WTC11 (cell line): ENCODE results near the gene STUB1. TPM values are rescaled to one million over a fixed set of nuclear protein-coding genes. Genes with fewer than 3 reads are reported as not detected.

ENCODE experiments used
- ATAC-seq: fragments of 200-7000 bp; cut with Tn5 transposase; 2 replicates; pipeline ENCODE4 v1.10.0; 2021; ENCODE audit warnings: mild to moderate bottlenecking, moderate library complexity
- CTCF ChIA-PET: fragments of 300-600 bp; sonication (Branson Sonifier 250); formaldehyde crosslinking; loops from one replicate; lab custom pipeline; 2021; ENCODE audit warnings: antibody characterized with exemption; lab: Charles Lee
- POLR2A ChIA-PET: fragments of 350-600 bp; sonication (Branson Sonifier 250); formaldehyde crosslinking; loops from one replicate; lab custom pipeline; 2021; ENCODE audit warnings: antibody characterized with exemption; lab: Charles Lee
- DNase-seq: peaks from one replicate; pipeline ENCODE4 v3.0.0; 2021; ENCODE audit warnings: low spot score
- H3K27ac Mint-ChIP-seq: 2 replicates; pipeline ENCODE4 v1.8.0; 2021; ENCODE audit warnings: mixed read lengths
- H3K27me3 Mint-ChIP-seq: 2 replicates; pipeline ENCODE4 v1.8.0; 2021; ENCODE audit warnings: low read depth, mild to moderate bottlenecking, moderate library complexity, mixed read lengths
- H3K36me3 Mint-ChIP-seq: 2 replicates; pipeline ENCODE4 v1.8.0; 2021; ENCODE audit warnings: mixed read lengths
- H3K4me1 Mint-ChIP-seq: 2 replicates; pipeline ENCODE4 v1.8.0; 2022; ENCODE audit warnings: mixed read lengths
- H3K4me3 Mint-ChIP-seq: 2 replicates; pipeline ENCODE4 v1.8.0; 2021; ENCODE audit warnings: mild to moderate bottlenecking, moderate library complexity, mixed read lengths
- H3K9me3 Mint-ChIP-seq: 2 replicates; pipeline ENCODE4 v1.8.0; 2021; ENCODE audit warnings: mixed read lengths
- CBFB ChIP-seq: sonication (generic); formaldehyde crosslinking; IDR thresholded peaks from 2 replicates; pipeline ENCODE4 v1.8.1; 2022; ENCODE audit warnings: mild to moderate bottlenecking, low read depth, missing genetic modification reagents
- GTF2I ChIP-seq: fragments of 250-450 bp; sonication (Bioruptor Pico); conservative IDR thresholded peaks from 2 replicates; pipeline ENCODE4 v1.4.0; 2021; ENCODE audit warnings: mild to moderate bottlenecking
- SOX15 ChIP-seq: fragments of 250-450 bp; sonication (Bioruptor Pico); IDR thresholded peaks from 2 replicates; pipeline ENCODE4 v1.9.0; 2021; ENCODE audit warnings: mild to moderate bottlenecking
- ZNF121 ChIP-seq: sonication (generic); formaldehyde crosslinking; IDR thresholded peaks from 2 replicates; pipeline ENCODE4 v1.8.0; 2023; ENCODE audit warnings: missing genetic modification reagents
- ZNF219 ChIP-seq: sonication (generic); formaldehyde crosslinking; IDR thresholded peaks from 2 replicates; pipeline ENCODE4 v1.8.0; 2023; ENCODE audit warnings: missing genetic modification reagents, mild to moderate bottlenecking, borderline replicate concordance
- ZNF317 ChIP-seq: sonication (generic); formaldehyde crosslinking; IDR thresholded peaks from 2 replicates; pipeline ENCODE4 v1.8.1; 2023; ENCODE audit warnings: low read depth, mild to moderate bottlenecking, moderate library complexity, missing genetic modification reagents, borderline replicate concordance
- ZNF423 ChIP-seq: fragments of 250-450 bp; sonication (Bioruptor Pico); IDR thresholded peaks from 2 replicates; pipeline ENCODE4 v2.1.2; 2022; ENCODE audit warnings: mild to moderate bottlenecking, moderate library complexity
- ZNF671 ChIP-seq: fragments of 250-450 bp; sonication (Bioruptor Pico); IDR thresholded peaks from 2 replicates; pipeline ENCODE4 v1.8.0; 2021; ENCODE audit warnings: mild to moderate bottlenecking
- total RNA-seq: library from RNA; stranded (reverse); gene quantifications from 3 replicates; pipeline ENCODE4 v1.2.3, GENCODE V29; 2021
- TF ChIP-seq, protein P1 (sequence below): sonication (generic); formaldehyde crosslinking; IDR thresholded peaks from 2 replicates; pipeline ENCODE4 v1.8.1; 2023; ENCODE audit warnings: mild to moderate bottlenecking, missing genetic modification reagents, moderate library complexity
- TF ChIP-seq, protein P2 (sequence below): sonication (generic); formaldehyde crosslinking; IDR thresholded peaks from 2 replicates; pipeline ENCODE4 v1.8.0; 2022; ENCODE audit warnings: missing genetic modification reagents
- TF ChIP-seq, protein P3 (sequence below): fragments of 250-450 bp; sonication (Bioruptor Pico); IDR thresholded peaks from 2 replicates; pipeline ENCODE4 v1.8.0; 2021; ENCODE audit warnings: mild to moderate bottlenecking
- TF ChIP-seq, protein P4 (sequence below): sonication (generic); formaldehyde crosslinking; IDR thresholded peaks from 2 replicates; pipeline ENCODE4 v1.8.0; 2022; ENCODE audit warnings: mild to moderate bottlenecking, missing genetic modification reagents
- TF ChIP-seq, protein P5 (sequence below): sonication (generic); formaldehyde crosslinking; IDR thresholded peaks from 2 replicates; pipeline ENCODE4 v1.8.1; 2023; ENCODE audit warnings: mild to moderate bottlenecking, missing genetic modification reagents, borderline replicate concordance
- TF ChIP-seq, protein P6 (sequence below): fragments of 250-450 bp; sonication (Bioruptor Pico); IDR thresholded peaks from 2 replicates; pipeline ENCODE4 v1.9.0; 2021; ENCODE audit warnings: mild to moderate bottlenecking
- TF ChIP-seq, protein P7 (sequence below): sonication (generic); formaldehyde crosslinking; IDR thresholded peaks from 2 replicates; pipeline ENCODE4 v1.8.0; 2023; ENCODE audit warnings: mild to moderate bottlenecking, missing genetic modification reagents
- TF ChIP-seq, protein P8 (sequence below): sonication (generic); formaldehyde crosslinking; IDR thresholded peaks from 2 replicates; pipeline ENCODE4 v1.8.1; 2023; ENCODE audit warnings: mild to moderate bottlenecking, moderate library complexity, missing genetic modification reagents

STUB1 gene
- total RNA-seq, 1 experiment from 2014 or later: 88.2 TPM

DNA sequence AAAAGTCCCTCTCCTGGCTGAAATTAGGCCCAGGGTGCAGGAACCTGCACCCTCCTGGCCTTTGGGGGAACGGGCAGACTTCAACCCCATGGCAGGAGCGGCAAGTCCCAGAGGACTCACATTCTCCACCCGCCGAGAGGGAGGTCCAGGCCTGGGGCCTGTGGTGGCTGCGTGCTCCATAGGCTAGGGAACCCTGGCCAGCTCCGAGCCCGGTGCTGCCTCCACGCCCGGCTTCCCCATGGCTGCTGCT, 45.9 kb downstream of the STUB1 start:
- TF ChIP-seq, protein P1, sequence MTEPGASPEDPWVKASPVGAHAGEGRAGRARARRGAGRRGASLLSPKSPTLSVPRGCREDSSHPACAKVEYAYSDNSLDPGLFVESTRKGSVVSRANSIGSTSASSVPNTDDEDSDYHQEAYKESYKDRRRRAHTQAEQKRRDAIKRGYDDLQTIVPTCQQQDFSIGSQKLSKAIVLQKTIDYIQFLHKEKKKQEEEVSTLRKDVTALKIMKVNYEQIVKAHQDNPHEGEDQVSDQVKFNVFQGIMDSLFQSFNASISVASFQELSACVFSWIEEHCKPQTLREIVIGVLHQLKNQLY (CRISPR knock-in tag): no peak
- TF ChIP-seq, protein P2, sequence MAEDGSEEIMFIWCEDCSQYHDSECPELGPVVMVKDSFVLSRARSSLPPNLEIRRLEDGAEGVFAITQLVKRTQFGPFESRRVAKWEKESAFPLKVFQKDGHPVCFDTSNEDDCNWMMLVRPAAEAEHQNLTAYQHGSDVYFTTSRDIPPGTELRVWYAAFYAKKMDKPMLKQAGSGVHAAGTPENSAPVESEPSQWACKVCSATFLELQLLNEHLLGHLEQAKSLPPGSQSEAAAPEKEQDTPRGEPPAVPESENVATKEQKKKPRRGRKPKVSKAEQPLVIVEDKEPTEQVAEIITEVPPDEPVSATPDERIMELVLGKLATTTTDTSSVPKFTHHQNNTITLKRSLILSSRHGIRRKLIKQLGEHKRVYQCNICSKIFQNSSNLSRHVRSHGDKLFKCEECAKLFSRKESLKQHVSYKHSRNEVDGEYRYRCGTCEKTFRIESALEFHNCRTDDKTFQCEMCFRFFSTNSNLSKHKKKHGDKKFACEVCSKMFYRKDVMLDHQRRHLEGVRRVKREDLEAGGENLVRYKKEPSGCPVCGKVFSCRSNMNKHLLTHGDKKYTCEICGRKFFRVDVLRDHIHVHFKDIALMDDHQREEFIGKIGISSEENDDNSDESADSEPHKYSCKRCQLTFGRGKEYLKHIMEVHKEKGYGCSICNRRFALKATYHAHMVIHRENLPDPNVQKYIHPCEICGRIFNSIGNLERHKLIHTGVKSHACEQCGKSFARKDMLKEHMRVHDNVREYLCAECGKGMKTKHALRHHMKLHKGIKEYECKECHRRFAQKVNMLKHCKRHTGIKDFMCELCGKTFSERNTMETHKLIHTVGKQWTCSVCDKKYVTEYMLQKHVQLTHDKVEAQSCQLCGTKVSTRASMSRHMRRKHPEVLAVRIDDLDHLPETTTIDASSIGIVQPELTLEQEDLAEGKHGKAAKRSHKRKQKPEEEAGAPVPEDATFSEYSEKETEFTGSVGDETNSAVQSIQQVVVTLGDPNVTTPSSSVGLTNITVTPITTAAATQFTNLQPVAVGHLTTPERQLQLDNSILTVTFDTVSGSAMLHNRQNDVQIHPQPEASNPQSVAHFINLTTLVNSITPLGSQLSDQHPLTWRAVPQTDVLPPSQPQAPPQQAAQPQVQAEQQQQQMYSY (CRISPR knock-in tag): no peak
- TF ChIP-seq, protein P3, sequence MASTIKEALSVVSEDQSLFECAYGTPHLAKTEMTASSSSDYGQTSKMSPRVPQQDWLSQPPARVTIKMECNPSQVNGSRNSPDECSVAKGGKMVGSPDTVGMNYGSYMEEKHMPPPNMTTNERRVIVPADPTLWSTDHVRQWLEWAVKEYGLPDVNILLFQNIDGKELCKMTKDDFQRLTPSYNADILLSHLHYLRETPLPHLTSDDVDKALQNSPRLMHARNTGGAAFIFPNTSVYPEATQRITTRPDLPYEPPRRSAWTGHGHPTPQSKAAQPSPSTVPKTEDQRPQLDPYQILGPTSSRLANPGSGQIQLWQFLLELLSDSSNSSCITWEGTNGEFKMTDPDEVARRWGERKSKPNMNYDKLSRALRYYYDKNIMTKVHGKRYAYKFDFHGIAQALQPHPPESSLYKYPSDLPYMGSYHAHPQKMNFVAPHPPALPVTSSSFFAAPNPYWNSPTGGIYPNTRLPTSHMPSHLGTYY (CRISPR knock-in tag): no peak
- TF ChIP-seq ZNF671 (CRISPR knock-in tag): no peak
- TF ChIP-seq ZNF121 (CRISPR knock-in tag): no peak
- TF ChIP-seq SOX15 (CRISPR knock-in tag): no peak
- TF ChIP-seq, protein P4, sequence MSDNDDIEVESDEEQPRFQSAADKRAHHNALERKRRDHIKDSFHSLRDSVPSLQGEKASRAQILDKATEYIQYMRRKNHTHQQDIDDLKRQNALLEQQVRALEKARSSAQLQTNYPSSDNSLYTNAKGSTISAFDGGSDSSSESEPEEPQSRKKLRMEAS (CRISPR knock-in tag): no peak
- TF ChIP-seq CBFB (CRISPR knock-in tag): no peak
- TF ChIP-seq, protein P5, sequence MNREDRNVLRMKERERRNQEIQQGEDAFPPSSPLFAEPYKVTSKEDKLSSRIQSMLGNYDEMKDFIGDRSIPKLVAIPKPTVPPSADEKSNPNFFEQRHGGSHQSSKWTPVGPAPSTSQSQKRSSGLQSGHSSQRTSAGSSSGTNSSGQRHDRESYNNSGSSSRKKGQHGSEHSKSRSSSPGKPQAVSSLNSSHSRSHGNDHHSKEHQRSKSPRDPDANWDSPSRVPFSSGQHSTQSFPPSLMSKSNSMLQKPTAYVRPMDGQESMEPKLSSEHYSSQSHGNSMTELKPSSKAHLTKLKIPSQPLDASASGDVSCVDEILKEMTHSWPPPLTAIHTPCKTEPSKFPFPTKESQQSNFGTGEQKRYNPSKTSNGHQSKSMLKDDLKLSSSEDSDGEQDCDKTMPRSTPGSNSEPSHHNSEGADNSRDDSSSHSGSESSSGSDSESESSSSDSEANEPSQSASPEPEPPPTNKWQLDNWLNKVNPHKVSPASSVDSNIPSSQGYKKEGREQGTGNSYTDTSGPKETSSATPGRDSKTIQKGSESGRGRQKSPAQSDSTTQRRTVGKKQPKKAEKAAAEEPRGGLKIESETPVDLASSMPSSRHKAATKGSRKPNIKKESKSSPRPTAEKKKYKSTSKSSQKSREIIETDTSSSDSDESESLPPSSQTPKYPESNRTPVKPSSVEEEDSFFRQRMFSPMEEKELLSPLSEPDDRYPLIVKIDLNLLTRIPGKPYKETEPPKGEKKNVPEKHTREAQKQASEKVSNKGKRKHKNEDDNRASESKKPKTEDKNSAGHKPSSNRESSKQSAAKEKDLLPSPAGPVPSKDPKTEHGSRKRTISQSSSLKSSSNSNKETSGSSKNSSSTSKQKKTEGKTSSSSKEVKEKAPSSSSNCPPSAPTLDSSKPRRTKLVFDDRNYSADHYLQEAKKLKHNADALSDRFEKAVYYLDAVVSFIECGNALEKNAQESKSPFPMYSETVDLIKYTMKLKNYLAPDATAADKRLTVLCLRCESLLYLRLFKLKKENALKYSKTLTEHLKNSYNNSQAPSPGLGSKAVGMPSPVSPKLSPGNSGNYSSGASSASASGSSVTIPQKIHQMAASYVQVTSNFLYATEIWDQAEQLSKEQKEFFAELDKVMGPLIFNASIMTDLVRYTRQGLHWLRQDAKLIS: no peak
- no peak for TF ChIP-seq ZNF317
- TF ChIP-seq ZNF423 (CRISPR knock-in tag): no peak
- no peak overlapping the region for H3K27ac Mint-ChIP-seq
- POLR2A ChIA-PET: interaction anchor here (1.1 kb wide), 1 partner anchor 10 kb away, joined by 5 read pairs; no protein-coding TSS in a partner anchor
- peak overlapping the region; percentile 69 for H3K4me3 Mint-ChIP-seq
- no peak for ATAC-seq
- H3K9me3 Mint-ChIP-seq: no peaks in the 10 kb centered on the region
- H3K36me3 Mint-ChIP-seq: no peaks in the 10 kb centered on the region; the same call in 1 of the 2 replicates
- no peaks in the 10 kb centered on the region for H3K4me1 Mint-ChIP-seq
- peaks cover 2% of the 10 kb centered on the region; the same call in 1 of the 2 replicates for H3K27me3 Mint-ChIP-seq
- CTCF ChIA-PET: interaction anchor here (0.7 to 6.9 kb wide), 9 partner anchors 10 to 66 kb away, joined by 3 to 90 read pairs (median 5); partner anchors contain the start of genes CHTF18, CIAO3, METRN and RPUSD1
- no peak for DNase-seq

DNA sequence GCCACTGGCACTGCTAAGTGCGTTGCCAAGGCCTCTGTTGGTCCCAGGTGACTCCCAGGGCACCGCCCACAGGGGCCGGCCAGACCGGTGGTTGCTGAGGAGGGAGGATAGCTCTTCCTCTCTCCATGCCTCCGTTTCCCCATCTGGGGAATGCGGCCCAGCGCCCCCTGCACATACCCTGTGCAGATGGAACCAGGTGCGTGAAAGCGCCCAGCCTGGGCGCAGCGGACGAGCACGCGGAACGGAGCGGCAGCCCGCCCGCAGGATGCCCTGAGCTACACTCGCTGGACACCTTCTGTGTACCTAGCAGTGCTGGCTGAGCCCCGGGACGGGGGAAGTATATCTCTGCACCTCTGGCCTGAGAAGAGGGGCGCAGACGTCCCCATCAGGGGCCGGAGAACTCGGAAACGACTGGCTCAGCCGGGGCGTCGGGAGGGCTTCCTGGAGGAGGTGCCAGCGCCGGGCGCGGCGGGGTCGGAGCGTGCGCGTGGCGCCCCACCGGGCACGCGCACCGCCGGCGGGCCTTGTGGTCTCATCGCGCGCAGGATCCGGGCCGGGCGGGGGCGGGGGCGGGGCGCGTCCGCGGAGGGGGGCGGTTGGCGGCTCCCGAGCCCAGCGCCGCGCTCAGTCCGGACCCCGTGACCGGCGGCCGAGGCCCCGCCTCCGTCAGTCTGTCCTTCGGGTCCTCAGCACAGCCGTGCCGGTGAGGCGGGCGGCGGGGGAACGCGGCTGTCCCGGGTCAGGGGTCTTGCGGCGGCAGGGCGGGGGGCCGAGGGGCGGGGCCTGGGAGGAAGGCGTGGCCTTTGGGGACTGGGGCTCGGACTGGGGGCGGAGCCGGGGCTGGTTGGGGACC, 46.5 kb downstream of the STUB1 start, which contains the start of the genes CCDC78 and HAGHL:
TSS of gene CCDC78 (minus strand) at position 6 of the 853 bp plus-strand sequence. CDS start 76 bp downstream, outside the sequence.
TSS of gene HAGHL (plus strand) at position 669 of the 853 bp plus-strand sequence. CDS start 404 bp downstream, outside the sequence.
- ATAC-seq (peak; percentile 50), DNase-seq (peak; percentile 89)
- no peak within 1 kb of the TSS for H3K27ac Mint-ChIP-seq
- peak within 1 kb of the TSS; percentile 69 for H3K4me3 Mint-ChIP-seq
- ChIA-PET POLR2A (no interaction called here), CTCF (interaction anchor here (0.7 to 6.9 kb wide), 10 partner anchors 10 to 66 kb away, joined by 3 to 90 read pairs (median 5); partner anchors contain the start of genes CHTF18, CIAO3, METRN and RPUSD1)
- H3K9me3 Mint-ChIP-seq: no peaks in the 10 kb centered on the region
- peaks cover 2% of the 10 kb centered on the region; the same call in 1 of the 2 replicates for H3K27me3 Mint-ChIP-seq
- H3K4me1 Mint-ChIP-seq: no peaks in the 10 kb centered on the region
- no peaks in the 10 kb centered on the region; the same call in 1 of the 2 replicates for H3K36me3 Mint-ChIP-seq
- TF ChIP-seq, protein P6, sequence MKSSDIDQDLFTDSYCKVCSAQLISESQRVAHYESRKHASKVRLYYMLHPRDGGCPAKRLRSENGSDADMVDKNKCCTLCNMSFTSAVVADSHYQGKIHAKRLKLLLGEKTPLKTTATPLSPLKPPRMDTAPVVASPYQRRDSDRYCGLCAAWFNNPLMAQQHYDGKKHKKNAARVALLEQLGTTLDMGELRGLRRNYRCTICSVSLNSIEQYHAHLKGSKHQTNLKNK (CRISPR knock-in tag): peak; percentile 53; the same call in 1 of the 2 replicates
- TF ChIP-seq ZNF219 (no peak), GTF2I (CRISPR knock-in tag) (no peak), SOX15 (CRISPR knock-in tag) (no peak)
- TF ChIP-seq, protein P7, sequence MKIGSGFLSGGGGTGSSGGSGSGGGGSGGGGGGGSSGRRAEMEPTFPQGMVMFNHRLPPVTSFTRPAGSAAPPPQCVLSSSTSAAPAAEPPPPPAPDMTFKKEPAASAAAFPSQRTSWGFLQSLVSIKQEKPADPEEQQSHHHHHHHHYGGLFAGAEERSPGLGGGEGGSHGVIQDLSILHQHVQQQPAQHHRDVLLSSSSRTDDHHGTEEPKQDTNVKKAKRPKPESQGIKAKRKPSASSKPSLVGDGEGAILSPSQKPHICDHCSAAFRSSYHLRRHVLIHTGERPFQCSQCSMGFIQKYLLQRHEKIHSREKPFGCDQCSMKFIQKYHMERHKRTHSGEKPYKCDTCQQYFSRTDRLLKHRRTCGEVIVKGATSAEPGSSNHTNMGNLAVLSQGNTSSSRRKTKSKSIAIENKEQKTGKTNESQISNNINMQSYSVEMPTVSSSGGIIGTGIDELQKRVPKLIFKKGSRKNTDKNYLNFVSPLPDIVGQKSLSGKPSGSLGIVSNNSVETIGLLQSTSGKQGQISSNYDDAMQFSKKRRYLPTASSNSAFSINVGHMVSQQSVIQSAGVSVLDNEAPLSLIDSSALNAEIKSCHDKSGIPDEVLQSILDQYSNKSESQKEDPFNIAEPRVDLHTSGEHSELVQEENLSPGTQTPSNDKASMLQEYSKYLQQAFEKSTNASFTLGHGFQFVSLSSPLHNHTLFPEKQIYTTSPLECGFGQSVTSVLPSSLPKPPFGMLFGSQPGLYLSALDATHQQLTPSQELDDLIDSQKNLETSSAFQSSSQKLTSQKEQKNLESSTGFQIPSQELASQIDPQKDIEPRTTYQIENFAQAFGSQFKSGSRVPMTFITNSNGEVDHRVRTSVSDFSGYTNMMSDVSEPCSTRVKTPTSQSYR (CRISPR knock-in tag): no peak
- TF ChIP-seq, protein P3 (CRISPR knock-in tag): no peak
- TF ChIP-seq, protein P8, sequence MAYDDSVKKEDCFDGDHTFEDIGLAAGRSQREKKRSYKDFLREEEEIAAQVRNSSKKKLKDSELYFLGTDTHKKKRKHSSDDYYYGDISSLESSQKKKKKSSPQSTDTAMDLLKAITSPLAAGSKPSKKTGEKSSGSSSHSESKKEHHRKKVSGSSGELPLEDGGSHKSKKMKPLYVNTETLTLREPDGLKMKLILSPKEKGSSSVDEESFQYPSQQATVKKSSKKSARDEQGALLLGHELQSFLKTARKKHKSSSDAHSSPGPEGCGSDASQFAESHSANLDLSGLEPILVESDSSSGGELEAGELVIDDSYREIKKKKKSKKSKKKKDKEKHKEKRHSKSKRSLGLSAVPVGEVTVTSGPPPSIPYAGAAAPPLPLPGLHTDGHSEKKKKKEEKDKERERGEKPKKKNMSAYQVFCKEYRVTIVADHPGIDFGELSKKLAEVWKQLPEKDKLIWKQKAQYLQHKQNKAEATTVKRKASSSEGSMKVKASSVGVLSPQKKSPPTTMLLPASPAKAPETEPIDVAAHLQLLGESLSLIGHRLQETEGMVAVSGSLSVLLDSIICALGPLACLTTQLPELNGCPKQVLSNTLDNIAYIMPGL (CRISPR knock-in tag): peak; percentile 63
